Colon (tissue), 2 donors: Measurements from ENCODE around the gene PSME2.
"Not testable (repeated sequence)": the region's sequence is repeated elsewhere in the genome, so short reads cannot be mapped to it uniquely, and the experiment has no call there.

Source experiments
- FAIRE-seq: peaks from 2 replicates; lab custom pipeline; 2012; peaks lifted over from hg19 to GRCh38; lab: Jason Lieb, UNC
- donor health status: control.
- donor health status: control.

The PSME2 gene

GRCh38 chr14:24114532-24115421 lies 31.6 kb downstream of the PSME2 start, which contains the start of the genes DCAF11 and NRL:
TSS of gene DCAF11 (plus strand) at chr14:24114777. CDS start at chr14:24115595, 818 bp downstream.
TSS of gene NRL (minus strand) at chr14:24114949. CDS start at chr14:24082848, 32,101 bp downstream.
- peak; percentile 75 for FAIRE-seq

- no peak for FAIRE-seq
These were observed 32.4 kb downstream of the PSME2 start for GRCh38 chr14:24113801-24114531.

- no peak for FAIRE-seq
These were observed 33.0 kb downstream of the PSME2 start for GRCh38 chr14:24113379-24113800.

GRCh38 chr14:24110523-24110922 lies 35.9 kb downstream of the PSME2 start:
- no peak for FAIRE-seq

- no peak for FAIRE-seq
These were observed 36.4 kb downstream of the PSME2 start for GRCh38 chr14:24110060-24110459.

GRCh38 chr14:24108336-24108874 lies 38.0 kb downstream of the PSME2 start:
- no peak for FAIRE-seq

GRCh38 chr14:24106672-24107271 lies 39.6 kb downstream of the PSME2 start:
- FAIRE-seq = no peak

- not testable (repeated sequence) for FAIRE-seq
These were observed 40.7 kb downstream of the PSME2 start for GRCh38 chr14:24105609-24106239.

- FAIRE-seq = no peak
These were observed 43.0 kb downstream of the PSME2 start for GRCh38 chr14:24103451-24103850.

GRCh38 chr14:24102357-24103048 lies 43.9 kb downstream of the PSME2 start:
- FAIRE-seq = no peak

GRCh38 chr14:24100982-24101494 lies 45.4 kb downstream of the PSME2 start:
- FAIRE-seq = no peak

GRCh38 chr14:24100197-24100981 lies 46.0 kb downstream of the PSME2 start:
- no peak for FAIRE-seq

GRCh38 chr14:24098927-24099813 lies 47.2 kb downstream of the PSME2 start:
- FAIRE-seq = no peak

- no peak for FAIRE-seq
These were observed 48.0 kb downstream of the PSME2 start for GRCh38 chr14:24098229-24098926.

- FAIRE-seq = no peak
These were observed 49.7 kb downstream of the PSME2 start for GRCh38 chr14:24096545-24097181.

- FAIRE-seq = no peak
These were observed 50.9 kb downstream of the PSME2 start for GRCh38 chr14:24095271-24096068.

- no peak for FAIRE-seq
These were observed 51.6 kb downstream of the PSME2 start for GRCh38 chr14:24094841-24095270.
